Activated T-helper 2 cell treated with anti-CD3 and anti-CD28 coated beads, Interferon-gamma antibody, Interleukin-2, Interleukin-4, amounts not matched to agents 10 μg/mL and 5 μg/mL and 100 μg/mL, durations not matched to agents 14 hours and 24 hours and 36 hours (primary cell): ENCODE results near the gene ABCG4. TPM values are rescaled to one million over a fixed set of nuclear protein-coding genes. Genes with fewer than 3 reads are reported as not detected.
A peak's percentile ranks its signal among the peaks of the same experiment; 100 is the strongest.
"Not testable (repeated sequence)": the region's sequence is repeated elsewhere in the genome, so short reads cannot be mapped to it uniquely, and the experiment has no call there.

ENCODE experiments used
- DNase-seq: peaks from one replicate; pipeline ENCODE4 v3.0.0; 2021; ENCODE audit warnings: low spot score
- H3K27ac Mint-ChIP-seq: one replicate; pipeline ENCODE4 v1.8.0; 2021; ENCODE audit warnings: mixed read lengths
- H3K27me3 Mint-ChIP-seq: one replicate; pipeline ENCODE4 v1.8.0; 2021; ENCODE audit warnings: low read depth, mixed read lengths
- H3K36me3 Mint-ChIP-seq: one replicate; pipeline ENCODE4 v1.8.0; 2021; ENCODE audit warnings: low read depth, mixed read lengths
- H3K4me1 Mint-ChIP-seq: one replicate; pipeline ENCODE4 v1.8.0; 2021; ENCODE audit warnings: low read depth, mixed read lengths
- H3K4me3 Mint-ChIP-seq: one replicate; pipeline ENCODE4 v1.8.0; 2021; ENCODE audit warnings: low read depth, mild to moderate bottlenecking, moderate library complexity, mixed read lengths
- H3K9me3 Mint-ChIP-seq: one replicate; pipeline ENCODE4 v1.8.0; 2021; ENCODE audit warnings: mixed read lengths
- intact Hi-C: fragments of 100-400 bp; cut with micrococcal nuclease; formaldehyde crosslinking; loops from one replicate; pipeline ENCODE4 v1.15.1; 2023
- total RNA-seq: library from RNA; stranded (reverse); gene quantifications from 2 replicates; pipeline ENCODE4 v1.2.3, GENCODE V29; 2022

Gene ABCG4
- total RNA-seq, 1 donor from 2014 or later = 0.11 TPM

DNA sequence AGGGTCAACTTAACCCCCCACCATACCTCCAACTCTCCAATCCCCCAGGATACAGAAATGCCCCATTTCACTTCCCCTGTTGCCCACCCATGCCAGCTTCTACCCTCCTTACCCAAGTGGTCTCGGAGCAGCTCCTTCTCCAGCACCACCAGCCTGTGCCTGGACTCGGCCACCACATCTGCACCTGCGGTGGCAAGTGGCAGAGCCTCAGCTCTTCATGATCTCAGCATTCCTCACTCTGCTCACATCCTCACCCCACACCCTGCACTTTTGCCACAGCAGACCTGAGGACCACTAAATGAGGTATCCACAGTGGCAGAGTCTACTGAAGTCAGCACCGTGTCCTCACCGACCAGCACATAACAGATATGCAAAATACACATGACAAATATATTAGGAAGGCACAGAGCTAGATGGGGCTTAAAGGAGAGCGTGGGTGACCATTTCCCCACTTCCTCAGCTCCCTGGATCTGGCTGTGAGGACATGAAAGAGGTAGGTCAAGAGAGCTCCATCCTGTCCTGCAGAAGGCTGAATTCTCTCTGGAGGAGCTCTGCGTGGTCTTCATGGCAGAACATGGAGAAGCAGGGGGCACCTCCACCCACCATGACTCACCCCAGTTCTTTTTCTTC, 46.1 kb downstream of the ABCG4 start:
- no peak for DNase-seq
- Mint-ChIP-seq H3K27me3 (peaks cover 8% of the 10 kb centered on the region), H3K36me3 (no peaks in the 10 kb centered on the region), H3K4me3 (no peak overlapping the region), H3K27ac (no peak overlapping the region), H3K4me1 (peaks cover 2% of the 10 kb centered on the region), H3K9me3 (no peaks in the 10 kb centered on the region)
- intact Hi-C loops = no loop called here

DNA sequence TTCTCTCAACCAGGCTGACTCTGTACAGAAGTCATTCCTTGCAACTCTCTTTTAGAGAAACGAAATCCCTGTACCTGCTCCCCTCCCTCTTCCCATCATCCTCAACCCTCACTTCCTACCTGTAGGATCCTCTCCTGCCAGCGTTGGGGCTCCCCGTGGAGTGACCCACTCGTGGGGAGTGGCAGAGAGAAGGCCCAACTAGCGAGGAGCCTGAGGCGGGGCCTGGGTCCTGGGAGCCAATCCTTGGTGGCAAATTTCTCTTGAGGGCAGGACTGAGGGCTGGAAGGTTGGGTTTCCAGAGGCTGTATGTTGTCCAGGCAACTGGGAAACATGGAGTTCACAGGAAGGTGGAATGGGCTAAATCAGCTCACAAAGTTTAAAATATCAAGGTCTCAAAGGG, 46.8 kb downstream of the ABCG4 start:
- no peak for DNase-seq
- H3K36me3 Mint-ChIP-seq = no peaks in the 10 kb centered on the region
- peaks cover 2% of the 10 kb centered on the region for H3K4me1 Mint-ChIP-seq
- no peak overlapping the region for H3K4me3 Mint-ChIP-seq
- intact Hi-C loops = loop anchor here (2.0 kb wide), 2 partner anchors 51 to 89 kb away; no protein-coding TSS in a partner anchor
- H3K27ac Mint-ChIP-seq = no peak overlapping the region
- no peaks in the 10 kb centered on the region for H3K9me3 Mint-ChIP-seq
- peaks cover 8% of the 10 kb centered on the region for H3K27me3 Mint-ChIP-seq

DNA sequence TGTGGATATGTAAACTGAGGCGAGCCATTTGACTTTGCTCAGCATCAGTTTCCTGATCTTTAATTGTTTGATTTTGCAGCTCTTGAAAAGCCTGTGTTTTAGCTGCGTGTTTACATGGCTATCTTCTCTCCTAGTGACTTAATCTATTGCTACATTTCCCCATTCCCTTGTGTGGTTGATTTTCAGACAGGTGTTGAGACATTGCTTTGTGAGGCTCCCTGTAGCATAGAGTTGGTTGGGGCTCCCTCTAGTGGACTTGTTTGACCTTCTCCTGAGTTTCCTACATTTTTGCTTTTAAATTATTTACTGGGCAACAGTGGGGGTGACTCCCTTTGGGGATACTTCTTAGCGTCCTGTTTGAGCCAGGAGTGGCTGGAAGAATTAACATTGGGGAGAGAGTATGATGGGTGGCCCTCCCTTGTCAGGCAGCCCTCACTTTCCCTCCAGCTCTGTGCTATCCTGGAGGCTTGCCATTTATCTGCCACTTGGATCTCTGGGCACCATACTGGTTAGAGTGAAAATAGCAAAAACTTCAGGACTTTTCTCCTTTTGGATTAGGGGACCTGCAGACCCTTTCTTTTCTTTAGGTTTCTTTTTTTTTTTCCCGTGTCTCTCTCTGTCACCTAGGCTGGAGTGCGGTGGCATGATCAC, 48.1 kb downstream of the ABCG4 start:
- Mint-ChIP-seq H3K9me3 (no peaks in the 10 kb centered on the region), H3K4me3 (no peak overlapping the region), H3K27ac (no peak overlapping the region), H3K36me3 (no peaks in the 10 kb centered on the region), H3K4me1 (peaks cover 2% of the 10 kb centered on the region), H3K27me3 (peaks cover 10% of the 10 kb centered on the region)
- peak; percentile 52 for DNase-seq
- intact Hi-C loops = loop anchor here (1.0 to 2.0 kb wide), 3 partner anchors 52 to 132 kb away; no protein-coding TSS in a partner anchor

DNA sequence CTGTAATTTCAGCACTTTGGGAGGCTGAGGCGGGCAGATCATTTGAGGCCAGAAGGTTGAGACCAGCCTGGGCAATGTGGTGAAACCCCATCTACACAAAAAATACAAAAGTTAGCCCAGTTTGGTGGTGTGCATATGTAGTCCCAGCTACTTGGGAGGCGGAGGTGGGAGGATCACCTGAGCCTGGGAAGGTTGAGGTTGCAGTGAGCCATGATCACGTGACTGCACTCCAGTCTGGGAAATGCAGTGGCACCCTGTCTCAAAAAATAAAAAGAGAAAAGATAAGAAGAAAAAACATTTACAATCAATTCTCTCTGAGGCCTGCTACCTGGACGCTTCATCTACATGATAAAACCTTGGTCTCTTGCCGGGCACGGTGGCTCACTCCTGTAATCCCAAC, 50.1 kb downstream of the ABCG4 start:
- Mint-ChIP-seq H3K4me3 (no peak overlapping the region), H3K27me3 (peaks cover 10% of the 10 kb centered on the region), H3K27ac (no peak overlapping the region), H3K9me3 (no peaks in the 10 kb centered on the region), H3K36me3 (no peaks in the 10 kb centered on the region), H3K4me1 (peaks cover 2% of the 10 kb centered on the region)
- intact Hi-C loops = no loop called here
- DNase-seq = no peak

DNA sequence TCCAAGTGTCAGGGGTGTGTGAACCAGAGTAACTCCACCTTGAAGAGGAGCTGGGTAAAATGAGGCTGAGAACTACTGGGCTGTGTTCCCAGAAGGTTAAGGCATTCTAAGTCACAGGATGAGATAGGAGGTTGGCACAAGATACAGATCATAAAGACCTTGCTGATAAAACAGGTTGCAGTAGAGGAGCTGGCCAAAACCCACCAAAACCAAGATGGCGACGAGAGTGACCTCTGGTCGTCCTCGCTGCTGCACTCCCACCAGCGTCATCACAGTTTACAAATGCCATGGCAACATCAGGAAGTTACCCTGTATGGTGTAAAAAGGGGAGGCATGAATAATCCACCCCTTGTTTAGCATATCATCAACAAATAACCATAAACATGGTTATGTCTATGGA, 52.4 kb downstream of the ABCG4 start:
- DNase-seq, H3K4me3 Mint-ChIP-seq, intact Hi-C loops, H3K27ac Mint-ChIP-seq, H3K9me3 Mint-ChIP-seq, H3K27me3 Mint-ChIP-seq, H3K4me1 Mint-ChIP-seq, H3K36me3 Mint-ChIP-seq: not testable (repeated sequence)

DNA sequence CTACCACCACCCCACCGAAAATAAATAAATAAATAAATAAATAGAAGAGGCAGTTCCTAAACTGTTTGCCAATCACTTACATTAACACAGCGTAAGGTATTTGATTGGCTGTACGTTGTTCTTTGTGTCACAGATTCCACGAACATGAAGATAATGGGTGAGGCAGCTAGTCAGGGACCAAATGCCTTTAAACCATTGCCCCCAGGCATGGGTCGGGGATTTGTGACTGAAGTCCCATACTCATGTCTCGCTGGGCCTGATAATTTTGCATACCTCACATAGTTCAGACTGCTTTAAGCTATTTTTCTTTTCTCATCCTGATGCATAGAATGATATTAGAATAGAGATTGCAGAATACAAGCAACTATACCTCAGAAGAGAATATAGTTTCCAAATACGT, 53.7 kb downstream of the ABCG4 start:
- no peak for DNase-seq
- intact Hi-C loops = no loop called here
- Mint-ChIP-seq H3K27me3 (peaks cover 2% of the 10 kb centered on the region), H3K36me3 (no peaks in the 10 kb centered on the region), H3K4me1 (peaks cover 8% of the 10 kb centered on the region), H3K27ac (no peak overlapping the region), H3K9me3 (no peaks in the 10 kb centered on the region), H3K4me3 (no peak overlapping the region)

DNA sequence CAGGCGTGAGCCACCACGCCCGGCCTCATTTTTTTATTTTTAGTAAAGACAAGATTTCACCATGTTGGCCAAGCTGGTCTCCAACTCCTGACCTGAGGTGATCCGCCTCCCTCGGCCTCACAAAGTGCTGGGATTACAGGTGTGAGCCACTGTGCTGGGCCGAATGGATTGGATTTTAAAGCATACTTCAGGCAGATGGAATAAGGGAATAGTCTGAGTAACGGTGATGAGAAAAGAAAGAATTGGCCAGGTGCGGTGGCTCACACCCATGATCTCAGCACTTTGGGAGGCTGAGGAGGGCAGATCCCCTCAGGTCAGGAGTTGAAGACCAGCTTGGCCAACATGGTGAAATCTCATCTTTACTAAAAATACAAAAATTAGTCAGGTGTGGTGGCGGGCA, 55.2 kb downstream of the ABCG4 start:
- intact Hi-C loops = no loop called here
- Mint-ChIP-seq H3K27ac (no peak overlapping the region), H3K9me3 (no peaks in the 10 kb centered on the region), H3K36me3 (peaks cover 4% of the 10 kb centered on the region), H3K27me3 (peaks cover 2% of the 10 kb centered on the region), H3K4me3 (no peak overlapping the region), H3K4me1 (peaks cover 16% of the 10 kb centered on the region)
- DNase-seq = no peak

DNA sequence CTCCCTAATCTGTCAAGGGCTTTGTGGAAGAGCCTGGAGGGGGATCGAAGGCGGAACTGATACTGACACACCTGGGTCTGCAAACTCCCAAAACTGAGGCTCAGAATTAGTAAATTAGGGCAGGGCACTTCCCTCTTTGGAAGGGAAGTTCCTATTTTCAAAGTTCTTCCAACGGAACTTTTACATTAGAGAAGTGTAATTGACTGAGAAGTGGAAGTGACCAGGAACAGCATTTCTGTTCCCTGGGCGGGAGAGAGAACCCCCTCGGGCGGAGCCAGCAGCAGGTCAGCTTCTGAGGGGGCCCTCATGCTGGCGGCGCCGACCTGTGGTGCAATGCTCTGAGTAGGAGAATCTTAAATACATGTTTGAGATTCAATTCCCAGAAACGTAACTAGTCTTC, 56.2 kb downstream of the ABCG4 start:
- no peak for DNase-seq
- peaks cover 7% of the 10 kb centered on the region for H3K36me3 Mint-ChIP-seq
- peaks cover 2% of the 10 kb centered on the region for H3K27me3 Mint-ChIP-seq
- H3K4me3 Mint-ChIP-seq = peak overlapping the region; percentile 84
- peak overlapping the region; percentile 94 for H3K27ac Mint-ChIP-seq
- intact Hi-C loops = loop anchor here (1.0 to 5.0 kb wide), 2 partner anchors 79 to 117 kb away; no protein-coding TSS in a partner anchor
- peaks cover 22% of the 10 kb centered on the region for H3K4me1 Mint-ChIP-seq
- no peaks in the 10 kb centered on the region for H3K9me3 Mint-ChIP-seq

DNA sequence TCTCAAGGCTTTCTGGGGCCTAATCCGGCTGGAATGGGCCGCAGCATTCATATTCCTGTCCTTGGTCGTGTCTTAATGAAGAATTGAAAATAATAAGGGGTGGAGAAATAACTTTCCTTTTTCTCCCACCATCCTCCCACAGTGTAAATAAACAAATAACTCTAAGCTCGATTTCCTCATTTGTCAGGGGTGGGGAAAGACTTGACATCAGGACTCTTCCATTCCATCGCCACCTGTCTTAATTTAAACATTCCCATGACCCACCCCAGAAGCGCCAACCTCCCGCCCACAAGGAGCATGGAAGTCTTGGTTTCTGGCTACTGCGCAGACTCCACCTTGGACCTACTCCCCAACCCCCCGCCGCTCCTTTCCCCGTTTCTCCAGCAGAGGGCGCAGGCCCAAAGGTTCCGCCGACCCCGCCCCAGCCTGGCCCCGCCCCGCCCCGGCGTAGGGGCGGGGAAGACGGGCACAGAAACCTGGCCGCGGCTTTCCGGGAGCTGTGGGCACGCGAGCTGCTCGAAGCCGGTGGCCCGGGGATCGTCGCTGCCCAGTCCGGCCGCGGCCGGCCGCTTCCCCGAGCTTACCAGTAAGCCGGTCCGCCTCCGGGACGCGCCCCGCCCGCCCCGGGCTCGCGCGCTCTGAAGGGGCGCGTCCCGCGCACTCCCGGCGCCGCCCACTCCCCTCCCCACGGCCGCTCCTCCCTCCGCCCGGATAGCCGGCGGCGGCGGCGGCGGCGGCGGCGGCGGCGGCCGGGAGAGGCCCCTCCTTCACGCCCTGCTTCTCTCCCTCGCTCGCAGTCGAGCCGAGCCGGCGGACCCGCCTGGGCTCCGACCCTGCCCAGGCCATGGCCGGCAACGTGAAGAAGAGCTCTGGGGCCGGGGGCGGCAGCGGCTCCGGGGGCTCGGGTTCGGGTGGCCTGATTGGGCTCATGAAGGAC, 57.0 kb downstream of the ABCG4 start, which contains the start of gene CBL:
Gene CBL (plus strand): TSS at position 766 of the 937 bp plus-strand sequence. CDS start 79 bp downstream, at position 845.
- peak; percentile 89 for DNase-seq
- Mint-ChIP-seq H3K36me3 (peaks cover 7% of the 10 kb centered on the region), H3K4me3 (peak within 1 kb of the TSS; percentile 93), H3K4me1 (peaks cover 22% of the 10 kb centered on the region), H3K9me3 (no peaks in the 10 kb centered on the region), H3K27me3 (peaks cover 2% of the 10 kb centered on the region), H3K27ac (peak within 1 kb of the TSS; percentile 94)
- intact Hi-C loops = loop anchor here (1.0 to 5.0 kb wide), 7 partner anchors 31 to 187 kb away; partner anchors contain the start of genes RPS25 and TRAPPC4

DNA sequence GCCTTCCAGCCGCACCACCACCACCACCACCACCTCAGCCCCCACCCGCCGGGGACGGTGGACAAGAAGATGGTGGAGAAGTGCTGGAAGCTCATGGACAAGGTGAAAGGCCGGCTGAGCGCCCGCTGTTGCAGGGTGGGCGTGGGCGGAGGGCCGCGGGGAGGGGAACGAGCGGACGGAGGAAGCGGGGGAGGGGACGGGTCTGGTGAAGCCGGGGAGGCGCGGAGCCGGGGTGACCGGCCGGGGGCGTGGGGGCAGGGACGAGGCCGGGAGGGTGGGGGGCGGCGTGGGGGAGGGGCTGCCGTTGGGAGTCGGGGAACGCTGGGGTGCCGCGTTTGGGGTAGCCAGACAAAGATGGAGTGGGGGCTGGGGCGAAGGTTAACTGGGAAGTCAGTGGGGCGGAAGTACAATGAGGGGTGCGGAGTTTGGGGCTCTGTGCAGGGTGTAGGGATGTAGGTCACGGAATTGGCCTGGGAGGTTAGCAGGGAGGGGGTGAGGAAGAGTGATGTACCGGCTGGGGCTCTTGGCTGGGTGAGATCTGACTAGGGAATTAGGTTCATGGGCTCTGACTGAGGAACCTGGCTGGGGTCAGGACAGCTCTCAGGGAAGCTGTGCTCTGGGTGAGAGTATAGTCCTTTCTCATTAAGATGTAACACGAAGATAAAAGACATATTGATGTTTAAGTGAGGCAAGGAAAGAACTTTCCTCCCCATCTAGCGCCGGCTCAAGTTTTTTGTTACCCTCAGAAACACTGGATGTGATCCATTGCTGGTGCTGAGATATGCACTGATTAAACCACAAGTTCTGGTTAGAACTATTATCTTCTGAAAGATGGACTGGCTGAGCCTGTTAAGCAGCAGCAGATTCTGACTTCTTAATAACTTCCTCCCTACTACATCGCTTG, 57.9 kb downstream of the ABCG4 start:
- intact Hi-C loops = loop anchor here (1.0 to 5.0 kb wide), 7 partner anchors 12 to 188 kb away; partner anchors contain the start of genes RPS25 and TRAPPC4
- peak; percentile 43 for DNase-seq
- peak overlapping the region; percentile 93 for H3K4me3 Mint-ChIP-seq
- peaks cover 22% of the 10 kb centered on the region for H3K4me1 Mint-ChIP-seq
- H3K36me3 Mint-ChIP-seq = peaks cover 7% of the 10 kb centered on the region
- peak overlapping the region; percentile 87 for H3K27ac Mint-ChIP-seq
- no peaks in the 10 kb centered on the region for H3K9me3 Mint-ChIP-seq
- no peaks in the 10 kb centered on the region for H3K27me3 Mint-ChIP-seq

DNA sequence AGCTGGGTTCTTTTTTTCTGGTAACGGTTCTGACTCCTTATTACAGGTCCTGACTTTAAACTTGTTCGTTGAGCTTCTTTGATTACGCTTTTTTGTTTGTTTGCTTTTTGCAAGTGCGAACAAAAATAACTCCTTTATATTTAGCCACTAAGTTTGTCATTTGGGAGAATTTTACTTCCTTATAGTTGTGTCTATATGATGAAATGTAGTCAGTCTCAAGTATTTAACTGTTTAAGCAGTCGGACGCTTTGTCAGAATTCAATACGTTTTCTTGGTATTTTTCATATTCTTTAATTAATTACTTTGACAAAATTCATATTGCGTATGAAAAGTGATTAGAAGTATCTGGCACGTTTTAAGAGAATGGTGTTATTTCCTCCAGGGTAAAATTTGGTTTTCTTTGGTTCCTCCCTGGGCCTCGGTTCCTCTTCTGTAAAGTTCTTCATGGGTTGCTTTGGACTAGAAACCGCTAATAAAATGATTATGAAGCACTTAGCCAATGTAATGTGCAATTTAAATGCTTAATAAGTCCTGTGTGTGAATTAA, 58.6 kb downstream of the ABCG4 start:
- Mint-ChIP-seq H3K4me1 (peaks cover 22% of the 10 kb centered on the region), H3K27ac (peak overlapping the region; percentile 87), H3K4me3 (peak overlapping the region; percentile 93), H3K9me3 (no peaks in the 10 kb centered on the region), H3K36me3 (peaks cover 7% of the 10 kb centered on the region), H3K27me3 (no peaks in the 10 kb centered on the region)
- no peak for DNase-seq
- intact Hi-C loops = loop anchor here (1.0 to 5.0 kb wide), 6 partner anchors 11 to 189 kb away; partner anchors contain the start of genes RPS25 and TRAPPC4
